ENCODE measurements around the gene TBX2.

Gene TBX2

GRCh38 chr17:61387511-61388305 lies 11.9 kb upstream of the TBX2 start:
- no peak for DNase-seq (ENCODE audit: low read depth)

GRCh38 chr17:61388561-61389356 lies 10.9 kb upstream of the TBX2 start:
- DNase-seq (ENCODE audit: low read depth), result no peak

DNA sequence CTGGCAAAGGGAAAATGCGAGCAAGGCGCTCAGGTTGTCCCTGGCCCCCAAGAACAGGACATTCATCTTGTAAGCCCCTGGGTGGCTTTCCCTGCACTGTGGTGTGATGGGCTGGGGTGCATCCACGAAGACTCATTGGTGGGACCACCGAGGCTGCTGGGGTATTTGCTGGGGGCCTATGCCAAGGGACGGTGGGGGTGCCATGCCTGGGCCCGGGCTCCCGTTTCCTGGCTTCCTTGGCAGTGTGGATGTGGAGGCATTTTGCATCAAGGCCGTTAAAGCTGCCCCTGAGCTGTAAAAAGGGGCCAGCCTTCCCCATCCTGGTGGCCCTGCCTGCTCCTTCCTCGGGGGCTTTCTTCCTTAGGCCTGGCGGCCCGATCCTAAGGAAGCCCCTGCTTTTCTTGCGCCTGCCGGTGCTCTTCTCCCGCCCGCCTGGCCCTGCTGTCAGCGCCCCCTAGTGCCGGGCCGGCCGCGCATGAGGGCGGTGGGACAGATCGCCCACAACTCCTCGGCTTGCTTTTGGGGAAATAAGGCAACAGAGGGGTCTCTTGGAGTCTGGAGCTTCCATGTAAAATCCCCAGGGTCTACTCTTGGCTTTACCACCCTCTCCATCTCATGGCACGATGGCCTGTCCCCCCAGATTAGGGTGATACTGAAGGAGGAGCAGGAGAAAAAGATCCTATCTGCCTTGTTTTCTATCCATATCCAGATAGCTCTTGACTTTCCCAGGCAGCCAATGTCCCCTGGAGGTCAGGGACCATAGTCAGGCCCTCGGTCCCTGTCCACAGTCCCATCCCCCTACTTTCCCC lies 9.8 kb upstream of the TBX2 start:
- DNase-seq (ENCODE audit: low read depth), result no peak

GRCh38 chr17:61390479-61390791 lies 9.2 kb upstream of the TBX2 start:
- DNase-seq (ENCODE audit: low read depth), result no peak

DNA sequence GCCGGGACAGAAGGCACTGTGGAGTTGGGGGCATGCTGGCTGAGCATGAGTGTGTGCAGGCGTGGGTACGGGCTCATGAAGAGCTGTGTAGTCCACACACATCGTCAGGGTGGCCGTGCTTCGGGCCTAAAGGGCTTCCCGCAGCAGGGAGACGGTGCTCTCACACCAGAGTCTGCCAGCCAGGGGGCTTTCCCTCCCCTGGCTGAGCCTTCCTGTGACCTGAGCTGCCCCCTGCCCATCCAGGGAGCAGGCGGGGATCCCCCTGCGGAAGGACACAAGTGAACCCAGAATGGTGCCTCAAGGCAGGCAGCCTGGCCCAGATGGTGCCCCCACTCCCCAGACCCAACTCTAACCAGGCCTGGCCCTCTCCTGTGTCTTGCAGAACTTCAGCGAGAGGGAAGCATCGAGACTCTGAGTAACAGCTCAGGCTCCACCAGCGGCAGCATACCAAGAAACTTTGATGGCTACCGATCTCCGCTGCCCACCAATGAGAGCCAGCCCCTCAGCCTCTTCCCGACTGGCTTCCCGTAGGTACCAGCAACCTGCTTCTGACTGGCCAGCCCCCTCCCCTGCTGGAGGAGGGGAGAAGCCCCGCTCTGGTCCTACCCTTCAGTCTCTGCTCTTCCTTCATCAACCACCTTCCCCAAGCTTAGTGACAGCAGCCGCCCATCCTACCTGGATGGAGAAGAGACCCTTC lies 7.9 kb upstream of the TBX2 start:
- DNase-seq (ENCODE audit: low read depth), result no peak

GRCh38 chr17:61392679-61393078 lies 7.0 kb upstream of the TBX2 start:
- DNase-seq (ENCODE audit: low read depth), result no peak

- DNase-seq (ENCODE audit: low read depth), result no peak
These were observed 6.1 kb upstream of the TBX2 start for GRCh38 chr17:61393550-61393903.

GRCh38 chr17:61393904-61394629 lies 5.6 kb upstream of the TBX2 start:
- no peak for DNase-seq (ENCODE audit: low read depth)

DNA sequence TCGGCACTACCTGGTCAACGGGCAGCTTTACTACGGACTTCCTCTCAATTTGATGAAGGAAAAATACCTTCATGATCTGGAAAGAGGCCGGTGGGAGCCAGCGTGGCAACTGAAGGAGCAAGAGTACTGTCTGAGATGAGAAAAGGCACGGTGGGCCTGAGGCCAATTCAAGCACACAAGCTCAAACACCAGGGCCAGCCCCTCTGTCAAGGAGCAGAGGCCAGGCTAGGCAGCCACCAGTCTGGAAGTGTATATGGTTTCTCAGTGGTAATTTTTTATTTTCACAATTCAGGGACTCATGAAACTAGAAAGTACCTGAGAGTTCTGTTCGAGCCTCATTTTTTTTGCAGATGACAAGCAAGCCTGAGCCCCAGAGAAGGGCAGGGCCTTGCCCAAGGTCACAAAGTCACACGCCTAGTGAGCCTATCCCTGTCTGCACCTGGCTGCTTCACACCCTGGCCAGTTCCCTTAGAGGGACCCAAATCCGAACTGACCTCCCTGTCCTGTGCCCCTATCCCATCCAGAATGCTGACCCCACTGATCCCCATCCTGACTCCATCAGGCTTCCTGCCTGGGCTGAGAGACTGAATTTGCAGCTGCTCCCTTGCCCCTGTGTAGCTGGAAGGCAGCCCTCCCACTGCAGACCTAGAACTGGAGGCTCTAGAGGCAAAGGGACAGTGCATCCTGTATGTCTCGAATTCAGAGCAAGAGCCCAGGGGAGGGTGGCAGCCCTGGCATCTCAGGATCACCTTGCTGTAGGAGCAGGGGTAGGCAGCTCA lies 4.8 kb upstream of the TBX2 start:
- no peak for DNase-seq (ENCODE audit: low read depth)

- DNase-seq (ENCODE audit: low read depth), result no peak
These were observed 4.1 kb upstream of the TBX2 start for GRCh38 chr17:61395409-61395982.

- no peak for DNase-seq (ENCODE audit: low read depth)
These were observed 3.6 kb upstream of the TBX2 start for GRCh38 chr17:61395983-61396585.

DNA sequence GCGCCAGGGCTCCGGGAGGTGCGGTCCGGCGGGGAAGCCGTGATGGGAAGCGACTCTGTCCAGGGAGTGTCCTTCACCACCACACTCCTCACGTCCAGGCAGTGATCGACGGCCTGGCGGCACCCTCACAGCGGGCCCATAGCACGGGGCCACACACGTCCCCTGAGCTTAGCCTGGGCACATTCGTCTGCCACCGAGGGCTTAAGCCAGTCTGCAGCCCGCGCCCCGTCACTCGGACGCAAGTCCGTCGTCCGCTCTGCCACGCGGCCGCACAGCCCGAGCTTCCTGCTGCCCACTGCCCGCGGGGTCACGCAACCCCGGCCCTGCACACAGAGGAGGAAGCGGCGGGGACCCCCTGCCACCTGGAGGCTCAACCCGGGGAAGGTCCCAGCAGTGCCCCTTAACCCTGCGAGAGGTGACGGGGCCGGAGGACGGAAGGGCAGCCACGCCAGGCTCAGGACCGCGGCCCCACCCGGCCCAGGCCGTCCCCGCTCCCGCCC lies 3.0 kb upstream of the TBX2 start:
- DNase-seq (ENCODE audit: low read depth), result no peak

GRCh38 chr17:61397086-61397842 lies 2.4 kb upstream of the TBX2 start:
- DNase-seq (ENCODE audit: low read depth), result no peak

- no peak for DNase-seq (ENCODE audit: low read depth)
These were observed 917 bp upstream of the TBX2 start for GRCh38 chr17:61398721-61399130.

DNA sequence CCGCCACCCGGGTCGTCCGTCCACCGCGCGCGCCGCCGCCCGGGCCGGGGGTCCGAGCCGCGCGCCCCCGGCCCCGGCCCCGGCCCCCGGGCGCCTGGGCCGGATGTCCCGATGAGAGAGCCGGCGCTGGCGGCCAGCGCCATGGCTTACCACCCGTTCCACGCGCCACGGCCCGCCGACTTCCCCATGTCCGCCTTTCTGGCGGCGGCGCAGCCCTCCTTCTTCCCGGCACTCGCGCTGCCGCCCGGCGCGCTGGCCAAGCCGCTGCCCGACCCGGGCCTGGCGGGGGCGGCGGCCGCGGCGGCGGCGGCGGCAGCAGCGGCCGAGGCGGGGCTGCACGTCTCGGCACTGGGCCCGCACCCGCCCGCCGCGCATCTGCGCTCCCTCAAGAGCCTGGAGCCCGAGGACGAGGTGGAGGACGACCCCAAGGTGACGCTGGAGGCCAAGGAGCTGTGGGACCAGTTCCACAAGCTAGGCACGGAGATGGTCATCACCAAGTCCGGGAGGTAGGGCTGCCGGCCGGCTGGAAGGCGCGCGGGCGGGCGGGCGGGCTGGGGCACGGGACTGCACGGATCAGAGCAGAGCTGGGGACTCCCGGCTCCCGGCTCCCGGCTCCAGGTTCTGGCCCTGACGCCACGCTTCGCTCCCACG lies 548 bp downstream of the TBX2 start:
- DNase-seq (ENCODE audit: low read depth), result no peak

- DNase-seq (ENCODE audit: low read depth), result no peak
These were observed 1.2 kb downstream of the TBX2 start for GRCh38 chr17:61400717-61401388.

- no peak for DNase-seq (ENCODE audit: low read depth)
These were observed 1.9 kb downstream of the TBX2 start for GRCh38 chr17:61401389-61402072.

Data from fibroblast of the conjunctiva (primary cell).